ENCODE data around the gene KLF9.
A peak's percentile ranks its signal among the peaks of the same experiment; 100 is the strongest.

KLF9 gene

DNA sequence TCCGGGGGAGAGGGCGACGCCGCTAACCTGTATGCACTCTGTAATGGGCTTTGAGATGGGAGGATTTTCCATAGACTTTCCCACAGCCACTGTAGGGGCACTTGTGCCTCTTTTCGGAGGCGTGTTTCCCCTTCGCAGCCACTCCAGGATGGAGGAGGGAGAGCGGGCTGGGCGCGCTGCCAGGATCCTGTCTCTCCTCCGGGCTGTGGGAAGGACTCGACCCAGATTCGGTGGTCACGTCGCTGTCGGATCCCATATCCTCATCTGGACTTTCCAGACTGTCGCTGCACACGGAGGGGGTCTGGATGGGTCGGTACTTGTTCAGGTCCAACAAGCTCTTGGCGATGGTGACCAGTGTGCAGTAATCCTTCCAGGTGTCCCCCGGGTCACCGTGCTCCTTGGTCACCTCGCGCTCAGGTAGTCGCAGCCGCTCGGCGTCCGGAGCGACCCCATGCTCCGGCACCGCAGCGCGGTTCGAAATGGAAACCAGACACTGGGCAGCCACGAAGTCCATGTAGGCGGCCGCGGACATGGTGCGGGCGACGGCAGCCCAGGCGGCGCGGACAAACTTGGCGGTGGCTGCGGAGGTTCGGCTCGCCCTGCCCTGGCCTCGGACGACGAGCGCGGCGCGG lies 1.5 kb downstream of the KLF9 start:
- Histone ChIP-seq H3K4me3 (ENCODE audit: low read length) (peak overlapping the region; percentile 62; the same call in 1 of the 2 replicates), H3K27ac (ENCODE audit: low read length) (no peak overlapping the region), H3K36me3 (ENCODE audit: control insufficient read depth, insufficient read depth, low read length) (no peaks in the 10 kb centered on the region), H3K27me3 (ENCODE audit: control insufficient read depth, insufficient read depth, low read length) (peaks cover 11% of the 10 kb centered on the region), H3K9me3 (ENCODE audit: control insufficient read depth, insufficient read depth, low read length) (no peaks in the 10 kb centered on the region), H3K4me1 (ENCODE audit: control insufficient read depth, insufficient read depth, low read length) (peaks cover 5% of the 10 kb centered on the region; the same call in 1 of the 2 replicates)
- no peak for DNase-seq (ENCODE audit: low read depth, low spot score)
- WGBS (ENCODE audit: insufficient coverage, insufficient read length), result no CpG with 5 or more reads among the region's 56 CpGs

DNA sequence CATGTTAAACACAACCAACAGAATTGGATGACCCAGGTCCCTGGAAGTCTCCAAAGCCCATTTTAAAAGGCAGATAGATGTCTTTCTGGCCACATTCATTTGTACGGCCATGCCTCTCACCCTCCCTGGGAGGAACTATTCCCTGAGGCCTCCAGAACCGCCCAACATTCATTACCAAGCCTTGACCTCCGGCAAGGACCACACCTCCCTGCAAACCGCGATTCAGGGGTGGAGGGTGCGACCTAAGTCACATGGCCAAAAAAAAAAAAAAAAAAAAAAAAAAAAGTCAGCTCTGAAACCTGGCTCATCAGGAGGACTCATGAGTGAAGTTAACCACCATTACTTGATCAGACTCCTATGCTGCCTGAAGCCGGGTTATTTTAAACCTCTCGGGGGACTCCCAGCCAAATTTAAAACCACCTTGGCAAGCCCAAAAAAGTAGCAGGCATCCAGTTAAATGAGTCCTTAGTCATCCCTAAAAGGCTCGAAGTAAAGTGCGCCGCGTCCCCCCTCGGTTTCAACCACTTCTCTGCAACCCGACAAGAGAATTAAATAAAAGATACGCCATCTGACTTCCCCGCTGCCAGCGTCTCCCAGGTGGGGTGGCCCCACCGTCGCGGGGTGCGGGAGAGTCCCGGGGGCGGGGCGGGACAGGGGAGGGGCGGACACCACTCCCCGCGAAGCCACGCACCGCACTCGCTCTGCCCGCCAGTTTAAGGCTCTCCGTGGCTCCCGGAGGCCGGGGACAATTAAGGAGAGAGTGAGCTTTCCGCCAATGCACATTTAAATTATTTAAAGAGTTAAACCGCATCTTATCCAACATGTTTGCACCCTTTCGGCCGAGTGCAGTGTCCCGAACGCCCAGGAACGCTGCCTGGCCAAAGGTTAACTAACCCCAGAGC lies 2.3 kb downstream of the KLF9 start:
- peaks cover 5% of the 10 kb centered on the region; the same call in 1 of the 2 replicates for H3K4me1 ChIP-seq (ENCODE audit: control insufficient read depth, insufficient read depth, low read length)
- no peaks in the 10 kb centered on the region for H3K36me3 ChIP-seq (ENCODE audit: control insufficient read depth, insufficient read depth, low read length)
- no peaks in the 10 kb centered on the region for H3K9me3 ChIP-seq (ENCODE audit: control insufficient read depth, insufficient read depth, low read length)
- H3K4me3 ChIP-seq (ENCODE audit: low read length), result peak overlapping the region; percentile 62; the same call in 1 of the 2 replicates
- peaks cover 11% of the 10 kb centered on the region for H3K27me3 ChIP-seq (ENCODE audit: control insufficient read depth, insufficient read depth, low read length)
- no CpG with 5 or more reads among the region's 41 CpGs for WGBS (ENCODE audit: insufficient coverage, insufficient read length)
- H3K27ac ChIP-seq (ENCODE audit: low read length), result no peak overlapping the region
- DNase-seq (ENCODE audit: low read depth, low spot score), result no peak

DNA sequence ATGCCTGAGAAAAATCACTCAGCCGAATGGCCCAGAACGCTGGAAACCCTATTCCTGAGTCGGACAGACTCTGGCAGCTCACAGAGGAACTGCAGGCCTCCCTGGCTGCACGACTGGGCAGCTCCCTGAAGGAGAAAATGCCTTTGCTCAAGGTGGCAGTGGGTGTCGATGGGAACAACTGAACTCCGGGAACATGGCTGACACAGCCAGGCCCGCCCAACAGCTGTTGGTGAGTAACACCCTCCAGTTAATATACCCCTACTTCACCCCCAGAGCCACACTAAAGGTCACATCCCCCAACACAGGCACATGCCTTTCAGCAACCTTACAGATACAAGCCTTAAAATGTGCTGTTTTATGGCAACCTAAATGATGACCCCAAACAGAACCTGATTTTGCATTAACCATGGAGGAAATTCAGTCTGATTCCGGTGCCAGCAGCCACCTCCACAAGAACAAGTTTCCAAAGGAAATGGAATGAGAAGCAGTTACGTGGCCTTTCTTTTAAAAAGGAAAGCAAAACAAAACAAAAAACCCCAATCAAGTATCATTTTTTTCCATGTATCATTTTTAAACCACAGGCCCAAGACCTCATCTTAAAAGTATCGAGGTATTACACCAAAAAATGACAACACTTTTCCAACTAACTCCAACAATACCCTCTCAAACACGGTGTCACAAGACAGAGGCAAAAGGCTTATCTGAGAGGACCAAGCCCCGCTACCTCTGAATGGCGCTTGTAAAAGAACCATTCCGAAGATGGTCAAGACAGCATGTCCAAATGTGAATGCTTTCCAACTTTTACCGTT lies 3.1 kb downstream of the KLF9 start:
- Histone ChIP-seq H3K27me3 (ENCODE audit: control insufficient read depth, insufficient read depth, low read length) (peaks cover 11% of the 10 kb centered on the region), H3K27ac (ENCODE audit: low read length) (no peak overlapping the region), H3K36me3 (ENCODE audit: control insufficient read depth, insufficient read depth, low read length) (no peaks in the 10 kb centered on the region), H3K4me1 (ENCODE audit: control insufficient read depth, insufficient read depth, low read length) (peaks cover 5% of the 10 kb centered on the region; the same call in 1 of the 2 replicates), H3K4me3 (ENCODE audit: low read length) (no peak overlapping the region), H3K9me3 (ENCODE audit: control insufficient read depth, insufficient read depth, low read length) (no peaks in the 10 kb centered on the region)
- WGBS (ENCODE audit: insufficient coverage, insufficient read length), result 100% methylated on average over 1 of the region's 15 CpGs
- DNase-seq (ENCODE audit: low read depth, low spot score), result no peak

DNA sequence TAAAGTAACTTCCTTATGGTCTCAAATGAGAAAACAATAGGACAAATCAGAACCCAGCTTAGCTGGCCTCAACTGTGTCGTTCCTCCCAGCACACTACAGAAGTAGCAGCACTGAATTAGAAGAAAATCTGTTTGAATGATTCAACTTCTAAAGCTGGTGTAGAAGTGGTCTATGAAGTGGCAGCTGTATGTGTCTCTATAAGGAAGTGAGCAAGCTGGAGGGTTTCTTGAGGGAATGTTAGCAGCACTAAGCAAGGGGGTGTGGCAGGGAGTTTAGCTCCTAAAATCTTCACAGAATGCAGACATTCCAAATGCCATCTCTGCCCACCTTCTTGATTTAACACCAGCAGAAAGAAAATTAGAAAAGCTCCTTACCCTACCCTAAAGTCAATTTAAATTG lies 4.1 kb downstream of the KLF9 start:
- peaks cover 11% of the 10 kb centered on the region for H3K27me3 ChIP-seq (ENCODE audit: control insufficient read depth, insufficient read depth, low read length)
- no peak overlapping the region for H3K4me3 ChIP-seq (ENCODE audit: low read length)
- DNase-seq (ENCODE audit: low read depth, low spot score), result no peak
- WGBS (ENCODE audit: insufficient coverage, insufficient read length), result no CpG with 5 or more reads among the region's 1 CpG
- H3K9me3 ChIP-seq (ENCODE audit: control insufficient read depth, insufficient read depth, low read length), result no peaks in the 10 kb centered on the region
- H3K27ac ChIP-seq (ENCODE audit: low read length), result no peak overlapping the region
- peaks cover 5% of the 10 kb centered on the region; the same call in 1 of the 2 replicates for H3K4me1 ChIP-seq (ENCODE audit: control insufficient read depth, insufficient read depth, low read length)
- no peaks in the 10 kb centered on the region for H3K36me3 ChIP-seq (ENCODE audit: control insufficient read depth, insufficient read depth, low read length)

DNA sequence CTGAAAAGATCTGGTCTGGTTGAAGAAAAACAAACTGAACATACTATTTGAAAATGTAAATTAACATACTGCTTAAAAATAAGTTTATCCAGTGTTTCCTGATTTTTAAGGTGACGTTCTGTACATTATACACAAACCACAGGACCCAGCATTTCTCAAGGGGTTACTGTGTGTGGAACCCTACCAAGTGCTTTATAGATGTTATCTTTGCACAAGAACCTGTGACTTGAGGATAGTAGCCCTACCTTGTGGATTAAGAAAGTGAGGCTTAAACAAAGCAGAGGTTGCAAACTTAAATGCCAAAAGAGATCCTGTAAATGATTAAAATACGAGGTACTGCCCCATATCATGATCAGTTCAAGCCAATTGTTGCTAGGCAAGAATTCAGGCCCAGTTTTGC lies 4.7 kb downstream of the KLF9 start:
- Histone ChIP-seq H3K27ac (ENCODE audit: low read length) (no peak overlapping the region), H3K4me3 (ENCODE audit: low read length) (no peak overlapping the region), H3K36me3 (ENCODE audit: control insufficient read depth, insufficient read depth, low read length) (no peaks in the 10 kb centered on the region), H3K9me3 (ENCODE audit: control insufficient read depth, insufficient read depth, low read length) (no peaks in the 10 kb centered on the region), H3K27me3 (ENCODE audit: control insufficient read depth, insufficient read depth, low read length) (peaks cover 11% of the 10 kb centered on the region), H3K4me1 (ENCODE audit: control insufficient read depth, insufficient read depth, low read length) (peaks cover 5% of the 10 kb centered on the region; the same call in 1 of the 2 replicates)
- WGBS (ENCODE audit: insufficient coverage, insufficient read length), result no CpG with 5 or more reads among the region's 2 CpGs
- no peak for DNase-seq (ENCODE audit: low read depth, low spot score)

DNA sequence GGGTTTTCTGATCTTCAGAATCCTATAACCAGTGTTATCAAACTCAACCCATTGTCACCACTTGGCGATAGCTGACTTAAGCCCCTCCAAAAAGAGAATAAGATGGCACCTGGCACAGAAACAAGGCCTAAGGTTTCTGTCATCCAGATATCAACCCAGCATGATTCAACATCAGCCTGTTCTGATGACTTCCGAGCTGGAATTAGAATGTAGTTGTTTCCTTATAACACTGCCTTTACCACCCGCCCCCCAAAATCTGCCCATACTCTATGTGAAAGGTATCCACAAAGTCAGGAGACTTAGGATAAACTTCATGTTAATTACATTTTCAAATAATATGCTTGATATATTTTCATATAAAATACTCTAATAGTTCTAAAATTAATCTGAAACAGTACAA lies 5.2 kb downstream of the KLF9 start:
- Histone ChIP-seq H3K36me3 (ENCODE audit: control insufficient read depth, insufficient read depth, low read length) (no peaks in the 10 kb centered on the region), H3K9me3 (ENCODE audit: control insufficient read depth, insufficient read depth, low read length) (no peaks in the 10 kb centered on the region), H3K27ac (ENCODE audit: low read length) (no peak overlapping the region), H3K27me3 (ENCODE audit: control insufficient read depth, insufficient read depth, low read length) (peaks cover 11% of the 10 kb centered on the region), H3K4me1 (ENCODE audit: control insufficient read depth, insufficient read depth, low read length) (peaks cover 5% of the 10 kb centered on the region; the same call in 1 of the 2 replicates), H3K4me3 (ENCODE audit: low read length) (no peak overlapping the region)
- WGBS (ENCODE audit: insufficient coverage, insufficient read length), result no CpG with 5 or more reads among the region's 3 CpGs
- DNase-seq (ENCODE audit: low read depth, low spot score), result no peak

DNA sequence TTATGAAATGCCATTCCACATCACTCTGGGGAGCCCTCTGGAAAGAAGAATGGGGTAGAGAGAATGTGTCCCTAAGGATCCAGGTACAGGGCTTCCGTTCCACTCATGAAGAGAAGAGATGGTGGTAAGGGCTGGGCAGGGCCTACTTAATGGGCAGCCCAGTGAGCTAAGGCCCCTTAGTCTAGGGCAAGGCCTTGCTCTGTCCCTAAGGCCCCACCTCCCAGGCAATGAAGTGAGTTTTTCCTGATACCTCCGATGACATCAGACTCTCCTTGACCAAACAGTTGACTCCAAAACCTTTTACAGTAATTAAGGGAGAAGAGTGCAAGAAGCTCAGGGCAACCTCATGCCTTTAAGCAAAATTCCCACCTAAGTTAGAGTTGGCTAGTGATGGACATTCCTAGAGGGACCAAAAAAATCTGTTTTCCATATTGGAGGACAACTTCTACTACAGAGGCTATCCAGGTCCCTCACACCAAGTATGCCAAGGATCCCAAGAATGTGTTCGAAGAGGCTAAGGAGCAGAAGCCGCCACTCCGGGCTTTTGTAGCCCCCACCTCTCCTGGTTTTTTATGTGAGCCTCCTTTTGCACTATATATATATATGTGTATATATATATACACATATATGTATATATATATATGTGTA lies 5.9 kb downstream of the KLF9 start:
- no peak for DNase-seq (ENCODE audit: low read depth, low spot score)
- Histone ChIP-seq H3K4me3 (ENCODE audit: low read length) (no peak overlapping the region), H3K27ac (ENCODE audit: low read length) (no peak overlapping the region), H3K9me3 (ENCODE audit: control insufficient read depth, insufficient read depth, low read length) (no peaks in the 10 kb centered on the region), H3K27me3 (ENCODE audit: control insufficient read depth, insufficient read depth, low read length) (peaks cover 11% of the 10 kb centered on the region), H3K36me3 (ENCODE audit: control insufficient read depth, insufficient read depth, low read length) (no peaks in the 10 kb centered on the region), H3K4me1 (ENCODE audit: control insufficient read depth, insufficient read depth, low read length) (peaks cover 5% of the 10 kb centered on the region; the same call in 1 of the 2 replicates)
- WGBS (ENCODE audit: insufficient coverage, insufficient read length), result no CpG with 5 or more reads among the region's 5 CpGs

DNA sequence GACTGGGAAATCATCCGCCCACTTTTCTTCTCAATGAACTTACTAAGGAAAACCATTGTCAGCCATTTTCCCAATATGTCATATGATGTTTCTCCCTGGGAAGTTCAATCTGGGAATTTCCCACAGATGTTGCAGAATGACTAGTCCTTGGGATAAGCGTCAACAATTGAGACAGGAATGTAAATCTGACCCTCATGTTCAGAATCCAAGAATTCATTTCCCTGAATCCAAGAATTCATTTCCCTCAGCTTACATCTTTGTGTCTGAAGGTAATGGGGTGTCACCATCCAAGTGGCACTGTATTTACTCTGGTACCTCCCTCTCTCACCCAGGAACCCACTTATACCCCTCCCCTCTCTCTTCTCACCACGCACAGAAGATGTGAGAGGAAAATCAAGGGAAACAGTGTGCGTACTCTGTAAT lies 7.4 kb downstream of the KLF9 start:
- peaks cover under 1% of the 10 kb centered on the region; the same call in 1 of the 2 replicates for H3K27me3 ChIP-seq (ENCODE audit: control insufficient read depth, insufficient read depth, low read length)
- no peaks in the 10 kb centered on the region for H3K36me3 ChIP-seq (ENCODE audit: control insufficient read depth, insufficient read depth, low read length)
- no peak overlapping the region for H3K27ac ChIP-seq (ENCODE audit: low read length)
- no peaks in the 10 kb centered on the region for H3K9me3 ChIP-seq (ENCODE audit: control insufficient read depth, insufficient read depth, low read length)
- peaks cover 2% of the 10 kb centered on the region; the same call in 1 of the 2 replicates for H3K4me1 ChIP-seq (ENCODE audit: control insufficient read depth, insufficient read depth, low read length)
- DNase-seq (ENCODE audit: low read depth, low spot score), result no peak
- H3K4me3 ChIP-seq (ENCODE audit: low read length), result no peak overlapping the region
- no CpG with 5 or more reads among the region's 4 CpGs for WGBS (ENCODE audit: insufficient coverage, insufficient read length)

DNA sequence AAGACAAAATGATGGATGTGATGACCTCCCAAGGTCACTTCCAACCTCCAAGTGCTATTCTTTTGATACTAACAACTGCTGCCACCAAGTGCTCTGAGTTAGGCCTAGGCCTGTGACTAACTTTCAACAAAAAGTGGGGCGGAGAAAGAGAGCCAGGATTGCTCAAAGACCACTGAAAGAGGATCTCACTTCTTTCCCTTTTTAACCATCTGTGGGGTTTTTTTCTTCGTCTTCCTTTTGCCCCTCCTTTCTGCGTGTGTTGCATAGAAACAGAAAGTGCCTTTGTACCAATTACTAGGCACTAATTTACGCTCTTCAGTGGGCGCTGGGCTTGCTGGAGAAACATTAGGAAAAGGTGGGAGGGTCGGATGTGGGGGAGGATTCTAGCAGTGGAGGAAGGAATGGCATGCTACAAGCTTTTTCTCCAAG lies 8.0 kb downstream of the KLF9 start:
- H3K9me3 ChIP-seq (ENCODE audit: control insufficient read depth, insufficient read depth, low read length), result no peaks in the 10 kb centered on the region
- no peaks in the 10 kb centered on the region; the same call in 1 of the 2 replicates for H3K4me1 ChIP-seq (ENCODE audit: control insufficient read depth, insufficient read depth, low read length)
- DNase-seq (ENCODE audit: low read depth, low spot score), result no peak
- no CpG with 5 or more reads among the region's 6 CpGs for WGBS (ENCODE audit: insufficient coverage, insufficient read length)
- no peak overlapping the region for H3K27ac ChIP-seq (ENCODE audit: low read length)
- H3K36me3 ChIP-seq (ENCODE audit: control insufficient read depth, insufficient read depth, low read length), result no peaks in the 10 kb centered on the region
- no peak overlapping the region for H3K4me3 ChIP-seq (ENCODE audit: low read length)
- no peaks in the 10 kb centered on the region for H3K27me3 ChIP-seq (ENCODE audit: control insufficient read depth, insufficient read depth, low read length)
